HG03039 (cell line): Measurements from ENCODE around the gene TPPP.
"Not testable (repeated sequence)": the region's sequence is repeated elsewhere in the genome, so short reads cannot be mapped to it uniquely, and the experiment has no call there.

ENCODE experiments used
- ATAC-seq: cut with Tn5 transposase; IDR thresholded peaks from one replicate; pipeline ENCODE4 v1.9.1; 2021; ENCODE audit warnings: mild to moderate bottlenecking, moderate library complexity; ENCODE audit not compliant: unreplicated experiment

The TPPP gene

DNA sequence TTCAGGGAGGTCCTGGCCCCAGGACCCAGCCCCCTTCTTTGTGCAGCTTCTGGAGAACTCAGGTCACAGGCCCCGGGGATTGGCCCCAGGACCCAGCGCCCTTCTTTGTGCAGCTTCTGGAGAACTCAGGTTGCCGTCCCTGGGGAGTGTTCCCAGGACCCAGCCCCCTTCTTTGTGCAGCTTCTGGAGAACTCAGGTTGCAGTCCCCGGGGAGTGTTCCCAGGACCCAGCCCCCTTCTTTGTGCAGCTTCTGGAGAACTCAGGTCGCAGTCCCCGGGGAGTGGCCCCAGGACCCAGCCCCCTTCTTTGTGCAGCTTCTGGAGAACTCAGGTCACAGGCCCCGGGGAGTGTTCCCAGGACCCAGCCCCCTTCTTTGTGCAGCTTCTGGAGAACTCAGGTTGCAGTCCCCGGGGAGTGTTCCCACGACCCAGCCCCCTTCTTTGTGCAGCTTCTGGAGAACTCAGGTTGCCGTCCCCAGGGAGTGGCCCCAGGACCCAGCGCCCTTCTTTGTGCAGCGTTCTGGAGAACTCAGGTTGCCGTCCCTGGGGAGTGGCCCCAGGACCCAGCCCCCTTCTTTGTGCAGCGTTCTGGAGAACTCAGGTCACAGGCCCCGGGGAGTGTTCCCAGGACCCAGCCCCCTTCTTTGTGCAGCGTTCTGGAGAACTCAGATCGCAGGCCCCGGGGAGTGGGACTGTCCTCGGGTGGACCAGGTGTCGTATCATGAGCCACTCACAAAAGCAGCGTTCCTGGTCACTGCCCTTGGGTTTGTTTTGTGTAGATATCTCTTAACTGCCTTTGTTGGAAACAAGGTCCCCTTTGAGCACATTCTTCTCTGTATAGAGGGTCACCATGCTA is 64.6 kb downstream of the TPPP start:
- ATAC-seq, result not testable (repeated sequence)

DNA sequence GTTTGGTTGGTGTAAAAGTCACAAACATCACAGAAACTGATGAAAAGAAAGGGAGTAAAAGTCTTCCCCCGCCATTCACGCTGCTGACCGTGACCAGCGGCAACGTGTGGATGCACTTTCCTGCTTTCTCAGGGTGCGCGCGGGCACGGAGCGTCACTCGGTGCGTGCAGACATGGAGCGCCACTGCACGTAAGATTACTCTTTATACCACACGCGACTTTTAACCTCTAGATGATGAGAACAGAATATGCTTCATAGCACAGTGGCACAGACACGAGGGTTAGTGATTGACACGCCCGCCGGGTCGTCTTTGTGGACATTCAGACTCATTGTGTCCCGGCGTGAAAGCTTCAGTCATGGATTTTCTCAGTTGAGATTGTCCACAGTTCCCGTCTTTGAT is 65.3 kb downstream of the TPPP start:
- ATAC-seq, result no peak

DNA sequence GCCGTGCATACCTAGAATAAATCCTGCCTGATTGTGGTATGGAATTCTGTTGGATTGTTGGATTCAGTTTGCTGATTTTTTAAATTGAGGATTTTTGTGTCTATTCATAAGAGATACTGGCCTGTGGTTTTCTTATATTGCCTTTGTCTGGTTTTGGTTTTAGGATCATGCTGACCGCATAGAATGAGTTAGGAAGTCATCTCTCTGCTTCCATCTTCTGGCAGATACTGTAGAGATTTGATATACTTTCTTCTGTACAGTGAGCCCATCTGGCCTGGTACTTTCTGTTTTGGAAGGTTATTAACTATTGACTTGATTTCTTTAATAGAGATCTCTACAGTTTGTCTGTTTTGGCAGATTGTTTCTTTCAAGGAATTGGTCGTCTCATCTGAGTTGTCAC is 66.3 kb downstream of the TPPP start:
- ATAC-seq, result no peak

DNA sequence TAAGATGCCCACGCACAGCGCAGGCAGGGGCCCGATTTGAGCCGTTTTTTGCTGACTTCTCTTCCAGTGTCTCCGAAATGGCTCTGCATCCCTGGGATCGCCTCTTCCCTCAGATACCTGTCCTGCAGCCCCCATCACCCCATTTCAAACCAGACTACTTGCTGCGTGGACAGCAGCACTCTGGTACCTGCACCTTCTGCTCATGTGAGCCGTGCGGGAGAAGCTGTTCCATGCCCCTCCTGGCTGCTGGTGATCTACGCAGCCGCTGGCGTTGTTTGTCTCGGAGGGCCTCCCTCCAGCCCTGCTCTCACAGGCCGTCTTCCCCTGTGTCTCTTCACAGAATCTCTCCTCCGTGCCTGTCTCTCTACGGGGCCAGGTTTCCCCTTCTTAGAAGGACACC is 67.6 kb downstream of the TPPP start:
- ATAC-seq, result no peak

DNA sequence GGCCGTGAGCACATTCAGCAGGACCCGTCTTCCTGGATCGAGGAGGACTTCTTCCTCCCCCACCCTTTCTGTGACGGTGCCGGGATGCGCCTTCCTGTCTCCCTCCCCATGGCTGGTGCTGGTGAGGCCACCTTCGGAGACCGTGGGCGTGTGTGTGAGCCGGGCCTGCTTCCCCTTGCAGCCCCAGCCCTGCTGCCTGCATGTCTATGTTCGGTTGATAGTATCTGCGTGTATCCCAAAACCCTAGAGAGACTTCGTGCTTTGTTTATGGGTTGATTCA is 68.3 kb downstream of the TPPP start:
- no peak for ATAC-seq

DNA sequence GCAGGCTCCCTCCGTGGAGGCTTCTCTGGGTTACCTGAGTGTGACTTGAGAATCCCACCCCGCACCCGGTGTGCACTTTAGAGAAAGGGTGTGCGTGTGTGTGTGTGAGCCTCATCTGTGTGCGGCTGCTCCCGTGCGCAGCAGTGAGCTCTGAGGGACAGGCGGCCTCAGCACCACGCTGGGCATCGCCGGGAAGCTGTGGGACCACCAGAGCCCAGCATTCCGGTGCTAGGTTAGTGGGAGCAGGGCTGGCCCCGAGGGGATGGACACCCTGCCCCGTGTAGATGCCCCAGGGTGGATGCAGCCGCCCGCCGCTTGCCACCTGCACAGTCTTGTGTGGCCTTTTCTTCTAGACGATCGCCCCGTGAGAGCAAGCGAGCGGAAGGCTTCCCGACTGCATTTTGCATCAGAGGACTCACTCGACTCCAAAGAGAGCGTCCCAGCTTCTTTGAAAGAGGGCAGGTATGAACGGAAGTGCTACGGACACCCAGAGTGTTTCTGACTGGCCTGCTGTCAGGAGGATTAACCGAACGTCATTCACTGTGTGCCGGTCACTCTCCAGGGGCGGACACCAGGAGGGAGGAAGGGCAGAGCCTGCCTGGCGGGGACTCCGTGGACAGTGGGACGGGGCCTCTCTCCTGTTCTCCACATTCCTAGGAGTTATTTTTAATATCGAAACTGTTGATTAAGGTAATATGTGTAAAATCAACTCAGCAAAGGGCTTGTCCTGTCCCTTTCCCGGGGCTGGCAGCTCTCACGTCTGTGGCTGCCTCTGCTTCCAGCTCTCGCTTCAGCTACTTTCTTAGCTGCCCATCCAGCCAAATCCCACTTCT is 68.8 kb downstream of the TPPP start:
- ATAC-seq, result no peak

DNA sequence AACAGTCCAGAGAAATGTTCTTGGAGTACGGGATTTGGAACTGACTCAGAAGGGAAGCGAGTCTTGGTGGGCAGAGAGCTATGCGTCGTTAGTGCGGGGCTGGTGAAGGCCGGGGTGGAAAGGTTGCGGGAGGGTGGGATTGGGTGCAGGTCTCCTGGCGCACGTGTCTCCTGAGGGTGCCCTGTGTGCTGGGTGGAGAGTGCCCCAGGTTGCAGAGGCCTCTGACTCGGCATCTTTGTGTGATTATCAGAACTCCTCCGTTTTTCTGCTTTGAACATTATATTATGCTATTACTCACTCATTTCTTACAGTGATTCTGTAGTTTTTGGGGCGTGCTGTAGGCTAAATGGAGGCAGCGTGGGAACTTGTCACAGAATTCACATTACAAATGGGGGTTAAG is 69.6 kb downstream of the TPPP start:
- no peak for ATAC-seq

DNA sequence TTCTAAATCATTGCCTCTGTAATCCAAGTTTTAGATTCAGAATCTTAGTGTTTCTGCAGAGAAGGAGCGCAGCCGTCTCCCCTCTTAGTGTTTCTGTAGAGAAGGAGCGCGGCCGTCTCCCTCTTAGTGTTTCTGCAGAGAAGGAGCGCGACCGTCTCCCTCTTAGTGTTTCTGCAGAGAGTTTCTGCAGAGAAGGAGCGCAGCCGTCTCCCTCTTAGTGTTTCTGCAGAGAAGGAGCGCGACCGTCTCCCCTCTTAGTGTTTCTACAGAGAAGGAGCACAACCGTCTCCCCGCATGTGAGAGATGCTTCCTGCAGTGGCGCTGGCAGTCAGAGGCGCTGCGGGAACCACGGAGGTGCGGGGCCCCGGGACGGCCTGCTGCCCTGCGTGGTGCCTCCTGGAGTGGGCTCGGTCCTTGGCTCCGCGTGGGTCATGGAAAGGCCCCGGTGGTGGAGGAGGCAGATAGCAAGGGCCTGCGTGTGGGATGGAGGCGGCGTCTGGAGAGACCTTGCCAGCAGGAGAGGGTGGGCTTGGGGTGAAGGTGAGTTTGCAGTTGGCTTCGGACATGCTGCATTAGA is 70.1 kb downstream of the TPPP start:
- ATAC-seq, result no peak

DNA sequence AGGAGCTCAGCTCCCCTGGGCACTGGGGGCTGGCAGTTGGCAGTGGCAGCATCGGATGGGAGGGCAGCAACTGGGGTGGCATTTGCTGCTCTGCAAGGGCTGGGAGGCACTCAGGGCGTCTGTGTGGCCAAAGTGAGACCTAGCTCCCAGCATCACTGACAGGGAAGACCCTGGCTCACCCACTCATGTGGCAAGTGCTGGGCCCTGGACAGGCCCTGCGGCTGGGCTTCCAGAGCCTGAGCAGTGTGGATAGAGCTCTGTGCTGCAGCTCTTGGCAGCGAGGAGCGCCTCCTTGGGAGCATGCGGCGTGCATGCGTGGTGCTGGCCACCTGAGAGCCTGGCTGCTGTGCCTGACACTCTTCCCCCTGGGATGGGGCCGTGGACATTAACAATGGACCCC is 70.8 kb downstream of the TPPP start:
- ATAC-seq, result no peak

DNA sequence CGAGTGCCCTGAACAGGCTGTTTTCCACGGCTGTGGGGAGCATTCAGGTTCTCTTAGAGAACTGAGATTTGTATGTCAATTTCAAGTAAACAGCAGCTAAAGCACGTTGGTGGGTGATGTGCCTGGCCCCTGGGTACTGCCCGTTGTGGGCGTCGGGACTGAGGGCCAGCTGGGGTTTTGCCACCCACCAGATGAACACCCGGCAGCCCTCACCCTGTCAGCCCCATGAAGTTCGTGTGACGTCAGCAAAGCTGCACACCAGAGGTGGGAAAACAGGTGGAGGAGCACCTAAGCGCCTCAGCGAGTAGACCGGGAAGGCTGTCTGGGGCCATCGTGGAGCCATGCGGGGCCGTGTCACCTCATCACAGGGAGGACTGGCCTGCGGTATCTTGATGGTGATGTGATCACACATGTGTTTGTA is 71.8 kb downstream of the TPPP start:
- ATAC-seq, result no peak

DNA sequence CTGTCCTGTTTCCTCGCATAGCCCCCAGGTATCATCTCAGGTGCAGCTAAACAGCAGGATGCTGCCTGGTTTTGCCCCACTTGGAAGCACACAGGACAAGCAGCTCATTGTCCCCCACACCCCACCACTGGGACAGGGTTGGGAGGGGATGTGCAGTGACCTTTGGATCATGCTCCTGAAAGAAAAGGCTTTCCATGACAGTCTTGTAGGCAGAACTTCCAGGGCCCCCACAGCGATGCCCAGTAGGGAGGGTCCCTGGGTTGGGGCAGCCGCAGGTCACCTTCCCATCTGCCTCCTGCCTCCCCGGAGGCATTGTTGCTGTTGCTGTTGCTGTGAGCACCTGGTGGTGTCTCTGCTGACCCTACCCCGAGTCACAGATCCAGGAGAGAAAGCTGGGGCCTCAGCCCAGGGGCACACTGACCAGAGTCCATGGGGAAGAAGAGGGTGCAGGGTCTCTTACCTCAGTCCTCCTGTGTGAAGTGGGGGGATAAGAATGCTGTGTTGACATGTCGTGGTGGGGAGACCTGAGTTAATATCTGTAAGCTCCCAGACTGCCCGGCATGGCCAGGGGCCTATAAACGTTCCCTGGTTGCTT is 72.5 kb downstream of the TPPP start:
- no peak for ATAC-seq

DNA sequence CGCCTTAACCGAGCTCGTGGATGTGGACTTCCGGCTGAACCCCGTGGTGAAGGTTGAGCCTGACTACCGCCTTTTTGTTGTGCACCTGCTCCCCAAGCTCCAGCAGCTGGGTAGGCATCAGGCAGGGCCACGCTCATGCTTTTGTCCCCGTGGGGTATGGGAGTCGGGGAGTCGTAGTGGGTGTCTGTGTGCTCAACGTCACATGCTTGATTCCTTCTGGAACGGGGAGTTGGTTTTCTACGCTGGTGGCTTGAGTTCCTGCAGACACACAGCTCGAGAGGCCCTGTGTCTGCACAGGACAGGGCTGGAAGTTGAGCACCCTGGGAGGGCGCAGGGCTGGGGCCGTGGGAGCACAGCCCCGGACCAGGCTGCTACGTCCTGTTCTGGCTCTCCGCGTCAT is 73.0 kb downstream of the TPPP start:
- no peak for ATAC-seq

DNA sequence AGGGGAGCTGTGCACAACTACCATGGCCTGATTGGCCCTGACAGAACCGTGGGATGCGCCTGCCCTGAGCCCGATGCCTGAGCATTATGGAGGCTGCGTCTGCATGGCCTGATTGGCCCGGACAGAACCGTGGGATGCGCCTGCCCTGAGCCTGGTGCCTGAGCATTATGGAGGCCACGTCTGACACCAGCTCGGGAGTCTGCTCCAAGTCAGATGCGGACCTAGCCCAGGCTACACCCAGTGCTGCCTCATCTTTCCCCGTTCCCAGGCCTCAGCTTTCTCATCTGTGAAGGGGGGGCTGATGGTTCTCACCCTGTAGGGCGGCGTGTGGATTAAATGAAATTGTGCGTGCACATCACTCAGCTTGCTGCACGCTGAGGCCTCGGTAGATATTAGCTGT is 73.7 kb downstream of the TPPP start:
- no peak for ATAC-seq

DNA sequence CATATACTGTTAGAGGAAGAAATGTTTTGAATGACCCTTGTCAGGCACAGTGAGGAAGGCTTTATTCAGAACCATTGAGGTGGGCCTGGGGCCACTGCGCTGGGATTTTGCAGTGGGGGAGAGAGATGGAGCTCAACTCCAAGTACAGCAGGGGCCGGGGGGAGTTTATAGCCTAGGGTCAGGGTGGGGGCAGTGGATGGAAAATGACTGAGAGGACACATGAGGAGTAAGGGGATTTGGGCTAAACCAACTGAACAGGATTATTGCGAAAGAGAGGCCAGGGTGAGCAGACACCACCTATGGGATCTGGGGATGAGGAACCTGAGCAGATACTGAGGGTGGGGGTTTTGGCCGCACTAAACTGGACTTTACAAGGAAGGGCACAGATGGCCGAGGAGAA is 74.7 kb downstream of the TPPP start:
- no peak for ATAC-seq

DNA sequence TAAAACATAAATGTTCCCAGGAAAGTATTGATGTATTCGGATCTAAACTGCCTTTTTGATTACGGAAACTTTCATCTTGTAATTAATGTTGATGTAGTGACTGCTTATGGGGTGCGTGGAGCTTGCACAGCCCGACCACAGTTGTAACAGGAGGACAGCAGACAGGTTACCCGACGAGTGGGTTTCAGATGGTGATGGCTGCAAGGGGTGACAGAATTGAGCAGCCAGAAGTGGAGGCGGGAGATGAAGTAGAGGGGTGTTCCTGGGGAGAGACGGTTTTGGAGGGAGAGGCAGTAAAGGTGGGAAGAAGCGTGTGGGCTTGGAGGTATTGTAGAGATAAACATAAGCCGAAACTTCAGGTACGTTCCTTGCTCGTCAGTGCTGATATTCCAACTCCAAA is 75.3 kb downstream of the TPPP start:
- ATAC-seq, result no peak

DNA sequence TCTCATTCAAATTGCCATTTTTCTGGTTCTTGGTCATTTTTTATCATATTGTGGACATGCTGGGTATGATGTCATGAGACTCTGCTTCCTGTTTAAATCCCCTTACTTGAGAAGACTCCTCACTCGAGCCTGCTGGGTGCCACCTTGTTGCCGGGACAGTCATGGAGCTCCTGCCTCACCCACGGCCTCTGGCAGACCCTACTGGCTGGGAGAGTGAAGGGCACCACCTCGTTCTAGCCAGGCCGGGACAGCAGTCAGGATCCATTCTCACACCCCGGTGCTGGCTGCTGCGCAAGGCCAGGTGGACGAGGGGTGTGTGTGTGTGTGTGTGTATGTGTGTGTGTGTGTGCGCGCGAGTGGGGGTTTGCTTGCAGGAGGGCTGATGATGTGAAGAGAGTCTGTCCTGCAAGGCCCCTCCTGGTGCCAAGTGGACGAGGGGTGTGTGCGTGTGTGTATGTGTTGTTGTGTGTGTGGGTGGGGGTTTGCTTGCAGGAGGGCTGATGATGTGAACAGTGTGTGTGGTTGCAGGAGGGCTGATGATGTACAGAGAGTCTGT is 76.6 kb downstream of the TPPP start:
- no peak for ATAC-seq

DNA sequence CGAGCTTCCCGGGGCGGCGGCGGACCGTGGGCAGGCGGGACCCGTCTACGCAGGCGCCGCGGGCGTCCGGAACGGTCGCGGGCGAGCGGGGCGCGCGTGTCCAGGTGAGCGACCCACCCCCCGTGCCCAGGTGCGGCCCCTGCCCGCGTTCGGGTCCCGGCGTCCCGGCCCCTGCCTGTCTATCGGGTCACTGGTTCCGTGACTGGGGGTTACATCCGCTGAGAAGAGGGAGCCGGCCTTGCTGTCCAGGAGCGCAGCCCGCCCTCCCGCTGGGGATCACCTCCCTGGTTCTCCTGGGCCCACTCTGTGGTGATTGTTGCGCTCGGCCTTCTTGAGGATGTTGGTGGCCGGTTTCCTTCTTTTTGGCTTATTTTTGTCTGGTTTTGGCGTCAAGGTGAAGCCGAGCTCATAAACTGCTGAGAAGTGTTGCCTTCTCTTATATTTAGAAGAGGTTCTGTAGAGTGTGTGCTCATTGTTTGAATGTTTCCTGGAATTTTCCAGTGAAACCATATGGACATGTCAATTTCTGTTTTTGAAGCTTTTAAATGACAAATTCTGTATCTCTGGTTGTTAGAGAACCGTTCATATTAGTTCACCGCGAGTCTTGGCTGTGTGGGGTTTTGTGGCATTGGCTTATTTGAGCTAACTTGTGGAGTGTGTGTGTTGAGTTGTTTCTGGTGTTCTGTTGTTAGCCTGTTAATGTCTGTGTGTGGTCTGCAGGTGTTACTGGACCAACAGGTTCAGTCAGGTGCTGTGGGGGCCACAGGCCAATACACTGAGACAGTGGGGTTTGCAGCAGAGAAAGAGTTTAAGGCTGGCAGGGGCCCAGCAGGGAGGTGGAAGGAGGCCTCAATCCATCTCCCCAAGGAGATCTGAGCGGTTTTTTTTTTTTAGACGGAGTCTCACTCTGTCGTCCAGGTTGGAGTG is 80.4 kb downstream of the TPPP start:
- peak; percentile 26 for ATAC-seq

DNA sequence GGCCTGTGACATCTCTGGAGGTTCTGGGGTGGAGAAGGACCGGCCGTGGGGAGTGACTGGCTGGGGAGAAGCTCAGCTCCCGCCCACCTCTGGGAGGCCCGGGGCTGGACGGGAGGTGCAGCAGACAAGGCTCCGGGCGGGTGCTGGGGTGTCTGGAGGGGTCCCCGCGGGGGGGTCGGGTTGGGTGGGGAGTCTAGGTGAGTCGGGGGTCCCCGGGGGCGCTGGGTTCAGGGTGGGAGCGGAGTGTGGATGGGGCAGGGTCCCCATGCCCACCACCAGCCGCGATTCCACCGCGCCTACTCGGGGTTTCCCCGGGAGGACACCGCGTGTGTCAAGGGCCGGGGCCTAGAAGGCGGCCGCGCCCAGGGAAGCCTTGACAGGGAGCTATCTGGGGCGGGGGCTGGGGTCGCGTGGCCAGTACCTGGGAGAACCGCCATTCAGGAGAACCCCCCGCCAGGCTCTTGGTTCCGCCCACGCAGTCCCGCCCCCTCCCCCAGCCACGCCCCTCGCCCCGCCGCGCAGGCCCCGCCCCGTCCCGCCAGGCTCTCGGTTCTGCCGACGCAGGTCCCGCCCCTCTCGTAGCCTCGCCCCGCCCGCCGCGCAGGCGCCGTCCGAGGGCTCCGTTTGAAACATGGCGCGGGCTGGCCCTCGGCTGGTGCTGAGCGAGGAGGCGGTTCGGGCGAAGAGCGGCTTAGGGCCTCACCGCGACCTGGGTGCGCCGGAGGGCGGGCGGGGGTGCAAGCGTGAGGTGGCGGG is 81.2 kb downstream of the TPPP start, which contains the start of gene CEP72:
CEP72 (plus strand) TSS at position 610 of the 756 bp plus-strand sequence; CDS start at position 632, 22 bp downstream.
- peak; percentile 72 for ATAC-seq
